Stimulated activated CD8-positive, alpha-beta memory T cell treated with anti-CD3 and anti-CD28 coated beads, Interleukin-4, amount 100 ng/mL, for 48 hours (primary cell): ENCODE measurements around the gene TRPM3.

Experiments used
- DNase-seq: peaks from one replicate; pipeline ENCODE4 v3.0.0-alpha.2; 2020

TRPM3 gene

GRCh38 chr9:70881333-70881732 is 240.1 kb downstream of the TRPM3 start:
- DNase-seq, result no peak

- no peak for DNase-seq
These were observed 240.9 kb downstream of the TRPM3 start for GRCh38 chr9:70880535-70880934.

GRCh38 chr9:70878576-70878975 is 242.8 kb downstream of the TRPM3 start:
- DNase-seq, result no peak

- no peak for DNase-seq
These were observed 247.0 kb downstream of the TRPM3 start for GRCh38 chr9:70874451-70874850.

- DNase-seq, result no peak
These were observed 247.9 kb downstream of the TRPM3 start for GRCh38 chr9:70873506-70873905.

- DNase-seq, result no peak
These were observed 252.5 kb downstream of the TRPM3 start for GRCh38 chr9:70868661-70869652.

GRCh38 chr9:70868041-70868440 is 253.4 kb downstream of the TRPM3 start:
- DNase-seq, result no peak

- DNase-seq, result no peak
These were observed 255.9 kb downstream of the TRPM3 start for GRCh38 chr9:70865471-70865870.

GRCh38 chr9:70861797-70862196 is 259.6 kb downstream of the TRPM3 start:
- no peak for DNase-seq

GRCh38 chr9:70861376-70861775 is 260.0 kb downstream of the TRPM3 start:
- no peak for DNase-seq

- no peak for DNase-seq
These were observed 261.7 kb downstream of the TRPM3 start for GRCh38 chr9:70859694-70860093.

- no peak for DNase-seq
These were observed 265.0 kb downstream of the TRPM3 start for GRCh38 chr9:70856411-70856810.

GRCh38 chr9:70852711-70853240 is 268.6 kb downstream of the TRPM3 start:
- no peak for DNase-seq

- DNase-seq, result no peak
These were observed 281.2 kb downstream of the TRPM3 start for GRCh38 chr9:70840266-70840665.

- no peak for DNase-seq
These were observed 286.1 kb downstream of the TRPM3 start for GRCh38 chr9:70835323-70835722.

- DNase-seq, result no peak
These were observed 288.9 kb downstream of the TRPM3 start for GRCh38 chr9:70832492-70832891.

GRCh38 chr9:70830618-70831017 is 290.8 kb downstream of the TRPM3 start:
- DNase-seq, result no peak

- DNase-seq, result no peak
These were observed 291.7 kb downstream of the TRPM3 start for GRCh38 chr9:70829591-70830265.

GRCh38 chr9:70826562-70826961 is 294.9 kb downstream of the TRPM3 start:
- no peak for DNase-seq

- no peak for DNase-seq
These were observed 298.1 kb downstream of the TRPM3 start for GRCh38 chr9:70823284-70823683.

- DNase-seq, result no peak
These were observed 304.1 kb downstream of the TRPM3 start for GRCh38 chr9:70817311-70817710.

- DNase-seq, result no peak
These were observed 304.5 kb downstream of the TRPM3 start for GRCh38 chr9:70816891-70817290.

GRCh38 chr9:70816316-70816715 is 305.1 kb downstream of the TRPM3 start:
- DNase-seq, result no peak

GRCh38 chr9:70814597-70814996 is 306.8 kb downstream of the TRPM3 start:
- no peak for DNase-seq
